Measurements from ENCODE around the gene TP53TG3D. TPM values are rescaled to one million over a fixed set of nuclear protein-coding genes. Genes with fewer than 3 reads are reported as not detected.
"Not testable (repeated sequence)": the region's sequence is repeated elsewhere in the genome, so short reads cannot be mapped to it uniquely, and the experiment has no call there.

TP53TG3D gene, protein sequence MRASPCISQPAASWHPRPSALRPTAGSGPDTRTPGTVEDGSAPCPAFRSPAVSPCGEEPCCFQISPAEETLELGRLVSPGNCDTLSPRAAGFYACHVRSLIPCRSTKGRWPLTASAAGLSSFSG
- total RNA-seq (2014; rRNA removed; shearing (Covaris generic); ENCODE audit: low replicate concordance) = not detected in 2 replicates

DNA sequence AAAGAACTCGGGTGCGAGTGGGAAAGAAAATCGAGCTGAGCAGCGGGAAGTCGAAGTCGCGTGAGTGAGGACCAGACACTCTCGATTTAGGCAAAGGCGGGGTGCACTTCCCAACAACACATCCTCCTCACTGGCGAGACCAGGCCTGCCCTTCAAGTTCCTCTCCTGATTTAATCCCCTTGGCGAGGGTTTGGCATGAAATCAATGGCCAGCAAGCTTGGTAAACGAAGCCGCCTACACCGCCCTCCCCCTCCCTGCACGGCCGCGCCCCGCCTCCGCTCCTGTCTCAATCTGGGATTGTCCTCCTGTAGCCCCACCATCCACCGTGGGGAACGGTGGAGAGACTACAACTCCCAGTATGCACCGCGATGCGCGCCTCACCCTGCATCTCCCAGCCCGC, at the start of gene TP53TG3D:
Gene TP53TG3D, plus strand, starts transcription at position 301 of the 400 bp plus-strand sequence. Its CDS starts 68 bp downstream, at position 369.
- H3K9ac ChIP-seq (ENCODE audit: low read length); H4K20me1 ChIP-seq (ENCODE audit: insufficient read depth, low read depth, low read length); H3K27me3 ChIP-seq (ENCODE audit: low read length); H2AFZ ChIP-seq (ENCODE audit: low read length); H3K4me3 ChIP-seq (ENCODE audit: low read length); H3K36me3 ChIP-seq (ENCODE audit: insufficient read depth, low read length); H3K27ac ChIP-seq (ENCODE audit: low read length); H3K4me2 ChIP-seq (ENCODE audit: low read depth, low read length, poor library complexity, severe bottlenecking); H3K9me2 ChIP-seq (replicated peaks; ENCODE audit: insufficient read depth, low read length); H3K4me1 ChIP-seq (ENCODE audit: low read length); DNase-seq; H3K79me2 ChIP-seq (ENCODE audit: low read length); H3K9me3 ChIP-seq (ENCODE audit: low read length): not testable (repeated sequence)

DNA sequence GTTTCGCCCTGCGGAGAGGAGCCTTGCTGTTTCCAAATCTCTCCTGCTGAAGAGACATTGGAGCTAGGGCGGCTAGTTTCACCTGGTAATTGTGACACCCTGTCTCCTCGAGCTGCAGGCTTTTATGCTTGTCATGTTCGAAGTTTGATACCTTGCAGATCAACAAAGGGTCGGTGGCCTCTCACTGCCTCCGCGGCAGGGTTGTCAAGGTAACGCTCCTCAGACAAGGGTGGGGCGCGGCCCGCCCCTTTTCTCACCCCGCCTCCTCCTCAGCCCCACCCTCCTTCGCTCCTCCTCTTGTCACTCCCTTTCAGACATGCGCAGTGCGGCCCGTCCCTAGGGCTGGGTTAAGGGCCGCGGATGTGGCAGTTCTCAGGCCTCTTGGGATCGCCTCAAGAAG, 421 bp downstream of the TP53TG3D start:
- not testable (repeated sequence) for H3K79me2 ChIP-seq (ENCODE audit: low read length); H3K27me3 ChIP-seq (ENCODE audit: low read length); H3K36me3 ChIP-seq (ENCODE audit: insufficient read depth, low read length); H3K9me3 ChIP-seq (ENCODE audit: low read length); H3K9me2 ChIP-seq (replicated peaks; ENCODE audit: insufficient read depth, low read length); H2AFZ ChIP-seq (ENCODE audit: low read length); DNase-seq; H3K27ac ChIP-seq (ENCODE audit: low read length); H3K9ac ChIP-seq (ENCODE audit: low read length); H3K4me2 ChIP-seq (ENCODE audit: low read depth, low read length, poor library complexity, severe bottlenecking); H3K4me1 ChIP-seq (ENCODE audit: low read length); H3K4me3 ChIP-seq (ENCODE audit: low read length); H4K20me1 ChIP-seq (ENCODE audit: insufficient read depth, low read depth, low read length)

DNA sequence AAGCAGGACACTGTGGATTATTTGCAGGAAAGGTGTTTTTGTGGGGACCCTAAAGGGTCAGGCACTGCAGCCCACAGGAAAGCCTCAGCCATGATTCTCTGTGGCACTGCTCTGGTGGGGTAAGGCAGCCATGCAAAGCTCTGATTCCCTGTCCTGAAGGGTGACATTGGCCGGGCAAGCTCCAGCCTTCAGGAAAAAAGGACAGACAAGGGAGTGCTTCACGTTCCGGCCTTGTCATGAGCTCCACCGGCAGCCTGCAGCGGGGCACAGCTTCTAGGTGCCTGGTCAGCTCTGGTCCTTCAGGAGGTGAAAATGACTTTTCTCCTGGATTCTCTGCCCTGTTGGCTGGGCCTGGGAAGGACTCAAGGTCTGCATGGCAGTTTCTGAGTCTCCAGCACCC, 8.4 kb downstream of the TP53TG3D start:
- not testable (repeated sequence) for H2AFZ ChIP-seq (ENCODE audit: low read length); H3K9me2 ChIP-seq (replicated peaks; ENCODE audit: insufficient read depth, low read length); DNase-seq; H4K20me1 ChIP-seq (ENCODE audit: insufficient read depth, low read depth, low read length); H3K4me3 ChIP-seq (ENCODE audit: low read length); H3K27ac ChIP-seq (ENCODE audit: low read length); H3K4me2 ChIP-seq (ENCODE audit: low read depth, low read length, poor library complexity, severe bottlenecking); H3K27me3 ChIP-seq (ENCODE audit: low read length); H3K9ac ChIP-seq (ENCODE audit: low read length); H3K79me2 ChIP-seq (ENCODE audit: low read length); H3K4me1 ChIP-seq (ENCODE audit: low read length); H3K36me3 ChIP-seq (ENCODE audit: insufficient read depth, low read length); H3K9me3 ChIP-seq (ENCODE audit: low read length)

DNA sequence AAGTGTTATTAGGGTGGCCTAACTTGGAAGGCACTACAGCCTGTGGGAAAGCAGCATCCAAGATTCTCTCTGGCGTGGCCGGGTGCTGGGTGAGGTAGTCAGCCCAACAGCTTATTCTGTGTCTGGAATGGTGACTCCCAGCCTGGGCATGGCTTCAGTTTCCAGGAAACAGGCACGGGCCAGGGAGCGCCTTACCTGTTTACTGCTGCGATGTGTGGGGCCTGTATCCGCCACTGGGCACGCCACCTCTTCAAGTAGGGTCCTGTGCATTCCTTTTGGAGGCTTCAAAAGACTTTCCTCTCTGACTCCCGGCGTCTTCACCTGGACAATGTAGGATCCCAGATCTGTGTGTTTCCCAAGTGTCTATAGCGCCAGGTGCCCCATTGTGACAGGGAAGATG, 10.5 kb downstream of the TP53TG3D start:
- H3K4me2 ChIP-seq (ENCODE audit: low read depth, low read length, poor library complexity, severe bottlenecking); H2AFZ ChIP-seq (ENCODE audit: low read length); H3K36me3 ChIP-seq (ENCODE audit: insufficient read depth, low read length); H3K4me3 ChIP-seq (ENCODE audit: low read length); H3K9ac ChIP-seq (ENCODE audit: low read length); H3K4me1 ChIP-seq (ENCODE audit: low read length); H3K27me3 ChIP-seq (ENCODE audit: low read length); H3K9me2 ChIP-seq (replicated peaks; ENCODE audit: insufficient read depth, low read length); H3K27ac ChIP-seq (ENCODE audit: low read length); H3K79me2 ChIP-seq (ENCODE audit: low read length); H4K20me1 ChIP-seq (ENCODE audit: insufficient read depth, low read depth, low read length); DNase-seq; H3K9me3 ChIP-seq (ENCODE audit: low read length): not testable (repeated sequence)

DNA sequence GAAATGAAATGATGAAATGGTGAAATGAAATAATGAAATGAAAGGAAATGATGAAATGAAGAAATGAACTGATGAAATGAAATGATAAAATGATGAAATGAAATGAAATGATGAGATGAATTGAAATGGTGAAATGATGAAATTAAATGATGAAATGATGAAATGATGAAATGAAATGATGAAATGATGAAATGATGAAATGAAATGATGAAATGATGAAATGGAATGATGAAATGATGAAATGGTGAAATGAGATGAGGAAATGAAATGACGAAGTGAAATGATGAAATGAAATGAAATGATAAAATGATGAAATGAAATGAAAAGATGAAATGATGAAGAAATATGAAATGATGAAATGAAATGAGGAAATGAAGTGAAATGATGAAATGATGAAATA, 28.8 kb downstream of the TP53TG3D start:
- H3K9me3 ChIP-seq (ENCODE audit: low read length); H3K36me3 ChIP-seq (ENCODE audit: insufficient read depth, low read length); H3K9ac ChIP-seq (ENCODE audit: low read length); H3K27ac ChIP-seq (ENCODE audit: low read length); H3K27me3 ChIP-seq (ENCODE audit: low read length); H3K4me2 ChIP-seq (ENCODE audit: low read depth, low read length, poor library complexity, severe bottlenecking); H2AFZ ChIP-seq (ENCODE audit: low read length); DNase-seq; H3K79me2 ChIP-seq (ENCODE audit: low read length); H3K4me3 ChIP-seq (ENCODE audit: low read length); H3K9me2 ChIP-seq (replicated peaks; ENCODE audit: insufficient read depth, low read length); H4K20me1 ChIP-seq (ENCODE audit: insufficient read depth, low read depth, low read length); H3K4me1 ChIP-seq (ENCODE audit: low read length): not testable (repeated sequence)

DNA sequence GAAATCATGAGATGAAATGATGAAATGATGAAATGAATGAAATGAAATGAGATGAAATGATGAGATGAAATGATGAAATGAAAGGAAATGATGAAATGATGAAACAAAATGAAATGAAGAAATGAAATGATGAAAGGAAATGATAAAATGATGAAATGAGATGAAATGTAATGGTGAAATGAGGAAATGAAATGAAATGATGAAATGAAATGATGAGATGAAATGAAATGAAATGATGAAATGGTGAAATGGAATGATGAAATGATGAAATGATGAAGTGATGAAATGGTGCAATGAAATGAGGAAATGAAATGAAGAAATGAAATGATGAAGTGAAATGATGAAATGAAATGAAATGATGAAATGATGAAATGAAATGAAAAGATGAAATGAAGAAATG, 29.9 kb downstream of the TP53TG3D start:
- H3K27me3 ChIP-seq (ENCODE audit: low read length); H2AFZ ChIP-seq (ENCODE audit: low read length); H3K36me3 ChIP-seq (ENCODE audit: insufficient read depth, low read length); H3K9ac ChIP-seq (ENCODE audit: low read length); DNase-seq; H3K27ac ChIP-seq (ENCODE audit: low read length); H3K9me3 ChIP-seq (ENCODE audit: low read length); H3K4me2 ChIP-seq (ENCODE audit: low read depth, low read length, poor library complexity, severe bottlenecking); H3K4me3 ChIP-seq (ENCODE audit: low read length); H3K79me2 ChIP-seq (ENCODE audit: low read length); H3K4me1 ChIP-seq (ENCODE audit: low read length); H4K20me1 ChIP-seq (ENCODE audit: insufficient read depth, low read depth, low read length); H3K9me2 ChIP-seq (replicated peaks; ENCODE audit: insufficient read depth, low read length): not testable (repeated sequence)

DNA sequence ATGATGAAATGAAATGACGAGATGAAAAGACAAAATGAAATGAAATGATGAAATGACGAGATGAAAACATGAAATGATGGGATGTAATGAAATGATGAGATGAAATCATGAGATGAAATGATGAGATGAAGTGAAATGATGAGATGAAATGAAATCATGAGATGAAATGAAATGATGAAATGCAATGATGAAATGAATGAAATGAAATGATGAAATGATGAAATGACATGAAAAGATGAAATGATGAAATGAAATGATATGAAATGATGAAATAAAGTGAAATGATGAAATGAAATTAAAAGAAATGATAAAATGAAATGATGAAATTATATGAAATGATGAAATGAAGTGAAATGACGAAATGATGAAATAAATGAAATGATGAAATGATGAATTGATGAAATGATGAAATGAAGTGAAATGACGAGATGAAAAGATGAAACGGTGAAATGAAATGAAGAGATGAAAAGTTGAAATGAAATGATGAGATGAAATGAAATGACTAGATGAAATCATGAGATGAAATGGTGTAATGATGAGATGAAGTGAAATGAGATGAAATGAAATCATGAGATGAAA, 30.9 kb downstream of the TP53TG3D start:
- H3K9me3 ChIP-seq (ENCODE audit: low read length); H3K9ac ChIP-seq (ENCODE audit: low read length); H3K4me1 ChIP-seq (ENCODE audit: low read length); H3K9me2 ChIP-seq (replicated peaks; ENCODE audit: insufficient read depth, low read length); H3K27ac ChIP-seq (ENCODE audit: low read length); DNase-seq; H3K79me2 ChIP-seq (ENCODE audit: low read length); H3K27me3 ChIP-seq (ENCODE audit: low read length); H3K4me2 ChIP-seq (ENCODE audit: low read depth, low read length, poor library complexity, severe bottlenecking); H3K36me3 ChIP-seq (ENCODE audit: insufficient read depth, low read length); H2AFZ ChIP-seq (ENCODE audit: low read length); H4K20me1 ChIP-seq (ENCODE audit: insufficient read depth, low read depth, low read length); H3K4me3 ChIP-seq (ENCODE audit: low read length): not testable (repeated sequence)

DNA sequence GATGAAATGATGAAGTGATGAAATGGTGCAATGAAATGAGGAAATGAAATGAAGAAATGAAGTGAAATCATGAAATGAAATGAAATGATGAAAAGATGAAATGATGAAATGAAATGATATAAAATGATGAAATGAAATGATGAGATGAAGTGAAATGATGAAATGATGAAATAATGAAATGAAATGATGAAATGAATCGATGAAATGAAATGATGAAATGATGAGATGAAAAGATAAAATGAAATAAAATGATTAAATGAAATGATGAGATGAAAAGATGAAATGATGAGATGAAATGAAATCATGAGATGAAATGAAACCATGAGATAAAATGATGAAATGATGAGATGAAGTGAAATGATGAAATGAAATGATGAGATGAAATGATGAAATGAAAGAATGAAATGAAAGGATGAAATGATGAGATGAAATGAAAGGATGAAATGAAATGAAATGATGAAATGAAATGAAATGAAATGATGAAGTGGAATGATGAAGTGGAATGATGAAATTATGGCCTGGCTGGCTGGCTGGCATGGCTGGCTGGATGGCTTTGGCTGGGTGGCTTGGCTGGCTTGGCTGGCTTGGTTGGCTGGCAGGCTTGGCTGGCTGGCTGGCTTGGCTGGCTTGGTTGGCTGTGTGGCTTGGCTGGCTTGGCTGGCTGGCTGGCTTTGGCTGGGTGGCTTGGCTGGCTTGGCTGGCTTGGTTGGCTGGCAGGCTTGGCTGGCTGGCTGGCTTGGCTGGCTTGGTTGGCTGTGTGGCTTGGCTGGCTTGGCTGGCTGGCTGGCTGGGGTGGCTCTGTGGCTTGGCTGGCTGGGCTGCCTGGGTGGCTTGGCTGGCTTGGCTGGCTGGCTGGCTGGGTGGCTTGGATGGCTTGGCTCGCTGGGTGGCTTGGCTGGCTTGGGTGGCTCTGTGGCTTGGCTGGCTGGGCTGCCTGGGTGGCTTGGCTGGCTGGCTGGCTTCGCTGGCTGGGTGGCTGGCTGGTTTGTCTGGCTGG, 32.0 kb downstream of the TP53TG3D start:
- H3K4me1 ChIP-seq (ENCODE audit: low read length); H2AFZ ChIP-seq (ENCODE audit: low read length); H3K27ac ChIP-seq (ENCODE audit: low read length); H3K27me3 ChIP-seq (ENCODE audit: low read length); H4K20me1 ChIP-seq (ENCODE audit: insufficient read depth, low read depth, low read length); H3K36me3 ChIP-seq (ENCODE audit: insufficient read depth, low read length); H3K9me3 ChIP-seq (ENCODE audit: low read length); H3K4me3 ChIP-seq (ENCODE audit: low read length); H3K9me2 ChIP-seq (replicated peaks; ENCODE audit: insufficient read depth, low read length); H3K9ac ChIP-seq (ENCODE audit: low read length); H3K79me2 ChIP-seq (ENCODE audit: low read length); H3K4me2 ChIP-seq (ENCODE audit: low read depth, low read length, poor library complexity, severe bottlenecking); DNase-seq: not testable (repeated sequence)

Measured in Karpas-422 (cell line).